ENCODE results near the gene GPATCH4. TPM values are rescaled to one million over a fixed set of nuclear protein-coding genes. Genes with fewer than 3 reads are reported as not detected.
A peak's percentile ranks its signal among the peaks of the same experiment; 100 is the strongest.

Gene GPATCH4
- total and polyA plus RNA-seq, 8 donors = 16.1 to 35.1 (median 28.8) TPM

- H3K4me3 ChIP-seq = peak overlapping the region in 1 of 2 donors; percentile 77
- intact Hi-C loops (cut with DNase I) = loop anchor here in 1 of 2 donors (10.0 kb wide), 1 partner anchor 145 kb away; no protein-coding TSS in a partner anchor
- DNase-seq = no peak
Observed at GRCh38 chr1:156599811-156600210, 1.5 kb downstream of the GPATCH4 start.

DNA sequence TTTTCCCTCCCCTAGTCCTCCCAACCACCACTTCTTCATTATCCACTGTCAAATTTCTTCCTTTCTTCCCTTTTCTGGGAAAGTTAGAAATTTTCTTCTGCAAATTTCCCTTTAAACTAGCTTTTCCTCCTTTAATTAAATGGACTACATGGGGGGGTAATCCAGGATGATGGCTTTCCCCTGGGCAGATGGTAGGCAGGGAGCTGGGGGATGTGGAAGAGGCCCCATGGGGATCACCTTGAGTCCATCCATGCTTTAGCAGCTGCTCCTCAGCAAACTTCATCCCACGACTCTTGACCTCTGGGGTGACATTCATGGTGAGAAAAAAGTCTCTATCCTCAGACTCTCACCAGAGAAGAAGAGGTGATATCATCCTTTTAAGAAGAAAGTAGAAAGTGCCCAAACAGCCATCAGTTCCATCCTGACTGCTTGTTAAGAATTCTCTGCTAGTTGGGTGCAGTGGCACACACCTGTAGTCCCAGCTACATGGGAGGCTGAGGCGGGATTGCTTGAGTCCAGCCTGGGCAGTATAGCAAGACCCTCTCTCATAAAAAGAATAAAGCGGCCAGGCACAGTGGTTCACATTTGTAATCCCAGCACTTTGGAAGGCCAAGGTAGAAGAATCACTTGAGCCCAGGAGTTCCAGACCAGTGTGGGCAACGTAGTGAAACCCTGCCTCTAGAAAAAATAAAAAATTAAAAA lies 2.4 kb downstream of the GPATCH4 start:
- no peaks in the 10 kb centered on the region for H3K9me3 ChIP-seq
- H3K4me1 ChIP-seq = peaks cover 10 to 27% of the 10 kb centered on the region in 2 donors
- ATAC-seq = no peak
- no peak for TF ChIP-seq CTCF (IDR thresholded peaks at IDR 0.05)
- H3K27me3 ChIP-seq = no peaks in the 10 kb centered on the region
- H3K36me3 ChIP-seq = peaks cover 0 to 52% of the 10 kb centered on the region in 2 donors
- no peak for DNase-seq
- H3K27ac ChIP-seq = no peak overlapping the region
- H3K4me3 ChIP-seq = no peak overlapping the region
- intact Hi-C loops (cut with DNase I) = no loop called here

More at GRCh38 chr1:156599811-156600210, 1.5 kb downstream of the GPATCH4 start:
- no peak overlapping the region for H3K27ac ChIP-seq
- peaks cover 0 to 42% of the 10 kb centered on the region in 2 donors for H3K36me3 ChIP-seq
- H3K9me3 ChIP-seq = no peaks in the 10 kb centered on the region
- peak; percentile 7 for ATAC-seq
- TF ChIP-seq CTCF (IDR thresholded peaks at IDR 0.05) = peak in 1 of 2 donors; percentile 11
- H3K4me1 ChIP-seq = peaks cover 10 to 27% of the 10 kb centered on the region in 2 donors
- H3K27me3 ChIP-seq = no peaks in the 10 kb centered on the region

GRCh38 chr1:156598125-156598524 lies 3.2 kb downstream of the GPATCH4 start:
- H3K27me3 ChIP-seq = no peaks in the 10 kb centered on the region
- no peaks in the 10 kb centered on the region for H3K9me3 ChIP-seq
- no peak for TF ChIP-seq CTCF (IDR thresholded peaks at IDR 0.05)
- intact Hi-C loops (cut with DNase I) = no loop called here
- no peak for DNase-seq
- no peak overlapping the region for H3K27ac ChIP-seq
- no peak overlapping the region for H3K4me3 ChIP-seq
- H3K4me1 ChIP-seq = peaks cover 10 to 27% of the 10 kb centered on the region in 2 donors
- peaks cover 0 to 57% of the 10 kb centered on the region in 2 donors for H3K36me3 ChIP-seq
- no peak for ATAC-seq

DNA sequence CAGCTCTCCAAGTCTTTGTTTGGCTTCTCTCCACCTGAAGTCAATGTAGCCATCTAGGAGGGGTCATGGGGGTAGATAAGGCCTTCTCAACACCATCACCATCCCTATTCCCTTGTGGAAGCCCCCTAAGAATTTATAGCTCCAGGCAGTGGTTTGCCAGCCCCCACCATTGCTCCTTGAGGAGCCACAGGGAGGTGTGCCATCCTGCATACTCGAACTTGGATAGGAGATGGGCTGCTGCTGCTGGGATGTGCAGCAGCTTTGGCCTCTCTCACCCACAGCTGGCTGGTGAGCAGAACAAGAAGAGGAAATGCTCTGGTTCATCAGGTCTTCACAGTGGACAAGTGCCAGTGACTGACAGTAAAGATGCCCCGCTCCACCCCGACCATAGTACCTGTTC lies 4.9 kb downstream of the GPATCH4 start:
- no peaks in the 10 kb centered on the region for H3K9me3 ChIP-seq
- no peaks in the 10 kb centered on the region for H3K27me3 ChIP-seq
- DNase-seq (no peak), ATAC-seq (no peak)
- H3K36me3 ChIP-seq = peaks cover 0 to 58% of the 10 kb centered on the region in 2 donors
- TF ChIP-seq CTCF (IDR thresholded peaks at IDR 0.05) = no peak
- intact Hi-C loops (cut with DNase I) = no loop called here
- peaks cover 11 to 29% of the 10 kb centered on the region in 2 donors for H3K4me1 ChIP-seq
- H3K27ac ChIP-seq = no peak overlapping the region
- no peak overlapping the region for H3K4me3 ChIP-seq

DNA sequence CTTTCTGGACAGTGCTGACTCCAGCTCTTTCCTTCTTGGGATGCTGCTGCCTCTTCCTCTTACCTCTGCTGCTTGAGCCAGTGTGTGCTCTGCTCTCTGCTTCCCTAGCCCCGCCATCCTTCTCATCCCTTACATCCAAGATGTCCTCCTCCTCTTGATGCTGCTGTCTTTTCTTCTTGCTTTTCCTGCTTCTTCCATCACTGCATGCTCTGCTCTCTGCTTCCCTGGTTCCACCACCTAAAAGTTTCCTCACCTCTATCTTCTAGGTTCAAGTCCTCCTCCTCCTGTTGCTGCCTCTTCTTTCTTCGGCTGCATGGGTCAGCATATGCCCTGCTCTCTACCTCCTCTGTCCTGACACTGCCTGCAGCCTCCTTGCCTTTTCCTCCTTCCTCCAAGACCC lies 6.3 kb downstream of the GPATCH4 start:
- peaks cover 5 to 25% of the 10 kb centered on the region in 2 donors for H3K4me1 ChIP-seq
- no peak overlapping the region for H3K27ac ChIP-seq
- TF ChIP-seq CTCF (IDR thresholded peaks at IDR 0.05) = no peak
- no peak overlapping the region for H3K4me3 ChIP-seq
- H3K36me3 ChIP-seq = peaks cover 0 to 58% of the 10 kb centered on the region in 2 donors
- H3K9me3 ChIP-seq = no peaks in the 10 kb centered on the region
- ATAC-seq (no peak), DNase-seq (no peak)
- intact Hi-C loops (cut with DNase I) = no loop called here
- no peaks in the 10 kb centered on the region for H3K27me3 ChIP-seq
